Measurements from ENCODE around the gene DIDO1. TPM values are rescaled to one million over a fixed set of nuclear protein-coding genes. Genes with fewer than 3 reads are reported as not detected.

The DIDO1 gene
- total RNA-seq, 2 experiments from 2014 or later, result 65.1 to 70.6 TPM

GRCh38 chr20:62947532-62948300 lies 21.4 kb upstream of the DIDO1 start:
- H3K9me2 ChIP-seq (ENCODE audit: insufficient read depth, low read length), result no peaks in the 10 kb centered on the region
- no peak overlapping the region for H3K27ac ChIP-seq (ENCODE audit: low read depth, low read length, poor library complexity, severe bottlenecking)
- H3K4me3 ChIP-seq (ENCODE audit: low read depth, low read length, poor library complexity, severe bottlenecking), result no peak overlapping the region
- H4K20me1 ChIP-seq (ENCODE audit: insufficient read depth, low read length), result no peaks in the 10 kb centered on the region
- DNase-seq (ENCODE audit: low spot score), result no peak
- H3K4me2 ChIP-seq (ENCODE audit: low read length), result no peak overlapping the region
- POLR2A ChIA-PET, result interaction anchor here (0.7 kb wide), 1 partner anchor 793 kb away, joined by 6 read pairs; no protein-coding TSS in a partner anchor
- no peaks in the 10 kb centered on the region for H3K4me1 ChIP-seq (ENCODE audit: insufficient read depth, low read length, poor library complexity, severe bottlenecking)
- TF ChIP-seq EZH2phosphoT487 (IDR thresholded peaks at IDR 0.05; ENCODE audit: borderline replicate concordance, low read depth, low read length), result no peak
- TF ChIP-seq CTCF (conservative IDR thresholded peaks at IDR 0.05; ENCODE audit: low read length), result no peak
- peaks cover 80% of the 10 kb centered on the region for H3K36me3 ChIP-seq (ENCODE audit: insufficient read depth, low read length)
- BruUV-seq (replicated peaks), result no TSS peak
- H3K79me2 ChIP-seq (ENCODE audit: insufficient read depth, low read depth, low read length), result no peaks in the 10 kb centered on the region
- H2AFZ ChIP-seq (ENCODE audit: low read length), result no peak overlapping the region
- intact Hi-C loops (cut with micrococcal nuclease; ENCODE audit: unreplicated experiment), result no loop called here
- H3K9me3 ChIP-seq (ENCODE audit: low read length), result peaks cover 10% of the 10 kb centered on the region
- CTCF ChIA-PET (ENCODE audit: unreplicated experiment), result no interaction called here

DNA sequence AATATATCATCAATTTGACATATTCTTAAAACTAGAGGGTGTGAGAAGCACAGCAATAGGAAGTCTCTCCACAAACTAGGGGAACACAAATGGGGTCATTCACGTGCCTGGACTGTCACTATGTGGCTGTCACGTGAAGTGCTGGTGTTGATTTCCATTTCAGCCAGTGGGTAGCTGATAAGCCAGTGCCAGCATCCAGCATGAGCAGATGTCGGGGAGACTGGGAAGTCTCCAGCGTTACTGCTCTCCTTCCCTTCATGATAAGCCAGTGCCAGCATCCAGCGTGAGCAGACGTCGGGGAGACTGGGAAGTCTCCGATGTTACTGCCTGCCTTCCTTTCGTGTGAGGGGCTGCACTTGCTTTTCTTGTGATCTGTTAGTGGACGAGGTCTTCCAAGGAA lies 20.6 kb upstream of the DIDO1 start:
- Histone ChIP-seq H3K4me2 (ENCODE audit: low read length) (no peak overlapping the region), H3K4me3 (ENCODE audit: low read depth, low read length, poor library complexity, severe bottlenecking) (no peak overlapping the region), H4K20me1 (ENCODE audit: insufficient read depth, low read length) (no peaks in the 10 kb centered on the region), H3K27ac (ENCODE audit: low read depth, low read length, poor library complexity, severe bottlenecking) (no peak overlapping the region), H3K9me3 (ENCODE audit: low read length) (peaks cover 10% of the 10 kb centered on the region), H3K9me2 (ENCODE audit: insufficient read depth, low read length) (no peaks in the 10 kb centered on the region), H2AFZ (ENCODE audit: low read length) (no peak overlapping the region), H3K36me3 (ENCODE audit: insufficient read depth, low read length) (peaks cover 88% of the 10 kb centered on the region), H3K79me2 (ENCODE audit: insufficient read depth, low read depth, low read length) (peaks cover 4% of the 10 kb centered on the region; the same call in 1 of the 2 replicates), H3K4me1 (ENCODE audit: insufficient read depth, low read length, poor library complexity, severe bottlenecking) (no peaks in the 10 kb centered on the region)
- ChIA-PET CTCF (ENCODE audit: unreplicated experiment) (no interaction called here), POLR2A (no interaction called here)
- intact Hi-C loops (cut with micrococcal nuclease; ENCODE audit: unreplicated experiment), result no loop called here
- no TSS peak for BruUV-seq (replicated peaks)
- no peak for DNase-seq (ENCODE audit: low spot score)
- TF ChIP-seq CTCF (conservative IDR thresholded peaks at IDR 0.05; ENCODE audit: low read length), result no peak
- TF ChIP-seq EZH2phosphoT487 (IDR thresholded peaks at IDR 0.05; ENCODE audit: borderline replicate concordance, low read depth, low read length), result no peak

DNA sequence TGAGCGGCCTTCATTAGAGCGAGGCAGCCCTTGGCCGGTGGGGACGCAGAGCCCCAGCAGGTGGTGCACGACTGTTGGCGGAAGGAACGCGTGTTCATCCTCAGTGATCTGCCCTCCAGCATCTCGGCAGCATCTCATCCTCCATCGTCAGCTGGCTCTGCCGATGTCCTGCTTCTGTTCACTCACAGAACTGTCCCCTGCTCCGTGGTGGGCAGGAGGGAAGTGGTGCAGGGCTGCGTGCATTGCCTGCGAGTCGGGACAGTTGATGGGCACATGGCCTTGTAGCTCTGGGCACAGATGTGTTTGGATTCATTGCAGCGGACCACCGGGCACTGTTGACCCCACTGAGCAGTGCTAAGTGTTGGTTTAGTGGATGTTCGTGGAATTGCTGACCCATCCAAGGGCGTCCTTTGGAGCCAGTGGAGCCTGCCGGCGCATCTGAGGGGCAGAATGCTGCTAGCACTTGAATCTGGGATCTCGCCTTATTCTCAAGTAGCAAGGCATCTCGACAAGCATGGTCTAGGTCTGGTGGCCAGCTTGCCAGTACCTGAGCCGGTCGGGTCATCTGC lies 19.6 kb upstream of the DIDO1 start:
- Histone ChIP-seq H4K20me1 (ENCODE audit: insufficient read depth, low read length) (no peaks in the 10 kb centered on the region; the same call in 1 of the 2 replicates), H3K9me3 (ENCODE audit: low read length) (peaks cover 10% of the 10 kb centered on the region), H3K4me2 (ENCODE audit: low read length) (no peak overlapping the region), H3K4me3 (ENCODE audit: low read depth, low read length, poor library complexity, severe bottlenecking) (no peak overlapping the region), H3K79me2 (ENCODE audit: insufficient read depth, low read depth, low read length) (peaks cover 14% of the 10 kb centered on the region), H3K27ac (ENCODE audit: low read depth, low read length, poor library complexity, severe bottlenecking) (no peak overlapping the region), H3K4me1 (ENCODE audit: insufficient read depth, low read length, poor library complexity, severe bottlenecking) (no peaks in the 10 kb centered on the region), H3K36me3 (ENCODE audit: insufficient read depth, low read length) (peaks cover 98% of the 10 kb centered on the region), H2AFZ (ENCODE audit: low read length) (no peak overlapping the region), H3K9me2 (ENCODE audit: insufficient read depth, low read length) (no peaks in the 10 kb centered on the region)
- no TSS peak for BruUV-seq (replicated peaks)
- DNase-seq (ENCODE audit: low spot score), result no peak
- TF ChIP-seq EZH2phosphoT487 (IDR thresholded peaks at IDR 0.05; ENCODE audit: borderline replicate concordance, low read depth, low read length) (no peak), CTCF (conservative IDR thresholded peaks at IDR 0.05; ENCODE audit: low read length) (no peak)
- ChIA-PET POLR2A (interaction anchor here (1.0 kb wide), 1 partner anchor 9 kb away, joined by 3 read pairs; no protein-coding TSS in a partner anchor), CTCF (ENCODE audit: unreplicated experiment) (no interaction called here)
- intact Hi-C loops (cut with micrococcal nuclease; ENCODE audit: unreplicated experiment), result no loop called here
